Neural cell (in vitro differentiated cells): ENCODE measurements around the gene GAB2. TPM values are rescaled to one million over a fixed set of nuclear protein-coding genes. Genes with fewer than 3 reads are reported as not detected.
"Not testable (repeated sequence)": the region's sequence is repeated elsewhere in the genome, so short reads cannot be mapped to it uniquely, and the experiment has no call there.

Experiments used
- H2AFZ ChIP-seq: fragments of 200-600, 300-800 bp; sonication (generic), shearing (Covaris generic); 2 replicates; pipeline ENCODE4 v1.6.0; 2014; ENCODE audit warnings: low read depth, mild to moderate bottlenecking, antibody characterized with exemption, low read length, moderate library complexity
- H3F3A ChIP-seq: fragments of 200-600 bp; shearing (Covaris generic); 2 replicates; pipeline ENCODE4 v1.6.1; 2016; ENCODE audit warnings: mild to moderate bottlenecking, moderate library complexity, mixed read lengths, antibody characterized with exemption, low read length; ENCODE audit not compliant: insufficient read depth, poor library complexity, severe bottlenecking
- H3K27ac ChIP-seq: fragments of 200-600, 300-800 bp; sonication (generic), shearing (Covaris generic); 2 replicates; pipeline ENCODE4 v1.5.1; 2014; ENCODE audit warnings: mild to moderate bottlenecking, low read length, moderate library complexity
- H3K27me3 ChIP-seq: fragments of 300-800, 200-600 bp; sonication (generic), shearing (Covaris generic); 2 replicates; pipeline ENCODE4 v1.6.0; 2014; ENCODE audit warnings: mild to moderate bottlenecking, low read depth, low read length, moderate library complexity; ENCODE audit not compliant: insufficient read depth
- H3K36me3 ChIP-seq: fragments of 300-800, 200-600 bp; sonication (generic), shearing (Covaris generic); 2 replicates; pipeline ENCODE4 v1.5.1; 2014; ENCODE audit warnings: mild to moderate bottlenecking, antibody characterized with exemption, low read length, moderate library complexity; ENCODE audit not compliant: insufficient read depth
- H3K4me2 ChIP-seq: fragments of 300-800, 200-600 bp; sonication (generic), shearing (Covaris generic); 2 replicates; pipeline ENCODE4 v1.6.0; 2014; ENCODE audit warnings: mild to moderate bottlenecking, low read length
- H3K4me3 ChIP-seq: fragments of 300-800, 200-600 bp; sonication (generic), shearing (Covaris generic); 2 replicates; pipeline ENCODE4 v1.5.1; 2014; ENCODE audit warnings: mild to moderate bottlenecking, low read length, moderate library complexity
- H3K79me2 ChIP-seq: fragments of 200-600 bp; shearing (Covaris generic); replicated peaks from 2 replicates; pipeline ENCODE4 v1.6.0; 2014; ENCODE audit warnings: mild to moderate bottlenecking, low read length, moderate library complexity; ENCODE audit not compliant: insufficient read depth
- H3K9ac ChIP-seq: fragments of 300-800, 200-600 bp; sonication (generic), shearing (Covaris generic); 2 replicates; pipeline ENCODE4 v1.6.1; 2016; ENCODE audit warnings: mild to moderate bottlenecking, low read length, mixed read lengths
- H3K9me2 ChIP-seq: fragments of 200-600 bp; shearing (Covaris generic); 2 replicates; pipeline ENCODE4 v1.6.1; 2016; ENCODE audit warnings: mild to moderate bottlenecking, low read length, mixed read lengths; ENCODE audit not compliant: insufficient read depth
- H3K9me3 ChIP-seq: fragments of 200-600, 300-800 bp; sonication (generic), shearing (Covaris generic); 2 replicates; pipeline ENCODE4 v1.6.1; 2016; ENCODE audit warnings: mild to moderate bottlenecking, mixed run types, low read length, moderate library complexity, mixed read lengths
- H4K20me1 ChIP-seq: fragments of 200-600 bp; shearing (Covaris generic); 2 replicates; pipeline ENCODE4 v1.6.1; 2016; ENCODE audit warnings: mild to moderate bottlenecking, mixed run types; ENCODE audit not compliant: insufficient read depth
- CTCF ChIP-seq: fragments of 450-650 bp; IDR thresholded peaks from 2 replicates; pipeline ENCODE4 v1.5.1; 2014; ENCODE audit warnings: antibody characterized with exemption, mild to moderate bottlenecking, moderate library complexity; ENCODE audit not compliant: poor library complexity, severe bottlenecking
- EP300 ChIP-seq: fragments of 450-650 bp; conservative IDR thresholded peaks from 2 replicates; pipeline ENCODE4 v1.6.1; 2014; ENCODE audit warnings: antibody characterized with exemption, mild to moderate bottlenecking, moderate library complexity; ENCODE audit not compliant: poor library complexity, severe bottlenecking
- EZH2 ChIP-seq: fragments of 200-600, 300-800 bp; shearing (Covaris generic), sonication (generic); IDR thresholded peaks from 2 replicates; pipeline ENCODE4 v1.6.1; 2014; ENCODE audit warnings: antibody characterized with exemption, low read length, borderline replicate concordance, mild to moderate bottlenecking; ENCODE audit not compliant: insufficient read depth, poor library complexity, severe bottlenecking
- MXI1 ChIP-seq: fragments of 450-650 bp; conservative IDR thresholded peaks from 2 replicates; pipeline ENCODE4 v1.6.1; 2014; ENCODE audit warnings: antibody characterized with exemption, mild to moderate bottlenecking; ENCODE audit not compliant: poor library complexity, severe bottlenecking
- POLR2AphosphoS5 ChIP-seq: IDR thresholded peaks from 2 replicates; pipeline ENCODE4 v1.6.1; 2012
- RAD21 ChIP-seq: fragments of 450-650 bp; conservative IDR thresholded peaks from 2 replicates; pipeline ENCODE4 v1.6.1; 2014; ENCODE audit warnings: antibody characterized with exemption, mild to moderate bottlenecking, moderate library complexity
- REST ChIP-seq: IDR thresholded peaks from 2 replicates; pipeline ENCODE4 v1.6.1; 2012; ENCODE audit warnings: borderline replicate concordance
- SMC3 ChIP-seq: fragments of 450-650 bp; conservative IDR thresholded peaks from 2 replicates; pipeline ENCODE4 v1.6.1; 2014; ENCODE audit warnings: antibody characterized with exemption, mild to moderate bottlenecking, moderate library complexity; ENCODE audit not compliant: poor library complexity
- TAF1 ChIP-seq: IDR thresholded peaks from 2 replicates; pipeline ENCODE4 v1.6.1; 2012; ENCODE audit warnings: low read depth
- polyA plus RNA-seq: library from polyadenylated mRNA; depleted of rRNA; stranded (reverse); fragments of >200 nt; gene quantifications from 2 replicates; pipeline ENCODE4 v1.2.3, GENCODE V29; 2014

Gene GAB2
- polyA plus RNA-seq, 1 donor from 2014 or later, result 21.9 TPM

GRCh38 chr11:78274739-78275138 is 142.9 kb downstream of the GAB2 start:
- peaks cover 11% of the 10 kb centered on the region for H3K36me3 ChIP-seq
- H3K9me2 ChIP-seq, result no peaks in the 10 kb centered on the region
- H3K9ac ChIP-seq, result no peak overlapping the region
- no peak overlapping the region for H3K4me2 ChIP-seq
- TF ChIP-seq CTCF (no peak), POLR2AphosphoS5 (no peak), MXI1 (no peak), TAF1 (no peak), EZH2 (no peak), SMC3 (no peak), RAD21 (no peak), REST (no peak), EP300 (no peak)
- no peaks in the 10 kb centered on the region for H3F3A ChIP-seq
- no peak overlapping the region for H2AFZ ChIP-seq
- H3K27me3 ChIP-seq, result no peaks in the 10 kb centered on the region
- peaks cover 4% of the 10 kb centered on the region for H3K9me3 ChIP-seq
- no peaks in the 10 kb centered on the region for H4K20me1 ChIP-seq
- H3K4me3 ChIP-seq, result no peak overlapping the region
- H3K79me2 ChIP-seq, result no peaks in the 10 kb centered on the region
- no peak overlapping the region for H3K27ac ChIP-seq

GRCh38 chr11:78272625-78273269 is 144.9 kb downstream of the GAB2 start:
- H4K20me1 ChIP-seq, H3F3A ChIP-seq, H3K27me3 ChIP-seq, H3K4me3 ChIP-seq, H3K9me3 ChIP-seq, H3K4me2 ChIP-seq, H3K9ac ChIP-seq, H3K79me2 ChIP-seq, H2AFZ ChIP-seq, H3K9me2 ChIP-seq, H3K27ac ChIP-seq: not testable (repeated sequence)
- peaks cover 11% of the 10 kb centered on the region for H3K36me3 ChIP-seq

GRCh38 chr11:78271801-78272200 is 145.8 kb downstream of the GAB2 start:
- not testable (repeated sequence) for H3K9me3 ChIP-seq, H4K20me1 ChIP-seq, H3K27me3 ChIP-seq, H2AFZ ChIP-seq, H3K4me2 ChIP-seq, H3F3A ChIP-seq, H3K9ac ChIP-seq, H3K4me3 ChIP-seq, H3K27ac ChIP-seq, H3K79me2 ChIP-seq, H3K9me2 ChIP-seq
- peaks cover 11% of the 10 kb centered on the region for H3K36me3 ChIP-seq
